ENCODE data around the gene FOXO3B. TPM values are rescaled to one million over a fixed set of nuclear protein-coding genes. Genes with fewer than 3 reads are reported as not detected.
"Not testable (repeated sequence)": the region's sequence is repeated elsewhere in the genome, so short reads cannot be mapped to it uniquely, and the experiment has no call there.

FOXO3B gene
- total RNA-seq, 1 donor from 2014 or later = 1.9 TPM

- not testable (repeated sequence) for DNase-seq (ENCODE audit: low spot score)
Measured at GRCh38 chr17:18650094-18650493, 32.0 kb downstream of the FOXO3B start.

- DNase-seq (ENCODE audit: low spot score) = not testable (repeated sequence)
Measured at GRCh38 chr17:18644291-18644690, 37.8 kb downstream of the FOXO3B start, which contains the start of gene TBC1D28. TSS of gene TBC1D28 (minus strand) at chr17:18644391. CDS start at chr17:18641352, 3,039 bp downstream.

- DNase-seq (ENCODE audit: low spot score) = not testable (repeated sequence)
Measured at GRCh38 chr17:18643124-18643523, 39.0 kb downstream of the FOXO3B start.

- not testable (repeated sequence) for DNase-seq (ENCODE audit: low spot score)
Measured at GRCh38 chr17:18638357-18638756, 43.8 kb downstream of the FOXO3B start.

DNA sequence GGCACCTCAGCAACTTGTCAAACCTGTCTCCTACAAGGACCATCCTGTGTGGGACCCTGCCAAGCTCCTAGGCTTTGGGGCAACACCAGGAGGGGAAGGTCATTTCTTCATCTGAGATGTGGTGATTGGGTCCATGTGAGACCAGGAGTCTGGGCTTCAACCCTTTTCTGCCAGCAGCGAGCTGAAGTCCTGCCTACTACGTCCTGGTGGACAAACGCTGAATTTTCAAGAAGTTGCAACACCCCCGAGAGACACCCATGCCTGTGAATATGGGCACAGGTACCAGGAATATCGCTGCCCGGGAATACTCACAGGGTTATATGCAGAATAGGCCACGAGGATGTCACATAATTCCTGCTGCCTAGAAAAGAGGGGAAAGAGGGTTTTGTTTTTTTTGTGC is 45.9 kb downstream of the FOXO3B start:
- not testable (repeated sequence) for DNase-seq (ENCODE audit: low spot score)

- not testable (repeated sequence) for DNase-seq (ENCODE audit: low spot score)
Measured at GRCh38 chr17:18635773-18636172, 46.3 kb downstream of the FOXO3B start.

DNA sequence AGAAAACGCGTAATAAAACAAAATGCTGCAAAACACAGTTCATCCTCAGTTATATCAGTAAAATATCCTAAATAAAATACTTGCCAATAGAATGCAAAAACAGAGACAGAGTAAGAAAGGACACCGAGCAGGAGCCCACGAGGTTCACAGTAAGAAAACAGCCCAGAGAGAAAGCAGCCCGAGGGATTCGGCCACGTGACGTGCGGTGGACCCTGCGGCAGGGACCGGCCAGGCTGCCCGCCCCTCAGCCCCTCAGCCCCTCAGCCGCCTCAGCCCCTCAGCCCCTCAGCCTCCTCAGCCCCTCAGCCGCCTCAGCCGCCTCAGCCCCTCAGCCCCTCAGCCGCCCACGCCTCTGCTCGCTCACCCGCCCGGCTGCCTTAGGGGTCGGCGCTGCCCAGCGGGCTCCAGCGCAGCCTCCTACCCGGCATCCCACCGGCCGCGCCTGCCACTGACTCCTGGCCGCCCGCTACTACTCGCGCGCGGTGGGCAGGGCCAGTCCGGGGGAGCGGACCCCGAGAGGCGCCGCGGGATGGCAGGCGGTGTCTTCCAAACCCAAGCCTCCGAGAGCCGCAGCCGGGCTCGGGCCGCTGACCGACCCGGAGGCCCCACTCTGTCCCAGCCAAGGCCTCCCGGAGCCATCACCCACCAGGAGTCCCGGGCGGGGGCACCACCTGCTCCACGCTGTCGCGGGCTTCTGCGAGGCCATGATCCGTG is 47.4 kb downstream of the FOXO3B start:
- not testable (repeated sequence) for DNase-seq (ENCODE audit: low spot score)

Other genes with a start within 250 kb of the FOXO3B start
- gene LGALS9C, start 205.5 kb downstream of the FOXO3B start, total RNA-seq (ENCODE audit: insufficient read depth, low replicate concordance) = 0.48 TPM
- 1.2 TPM for gene TBC1D28, start 37.9 kb downstream of the FOXO3B start, total RNA-seq (ENCODE audit: insufficient read depth, low replicate concordance)
- 0.24 TPM for gene FBXW10, start 61.7 kb upstream of the FOXO3B start, total RNA-seq (ENCODE audit: insufficient read depth, low replicate concordance)
- 69.8 TPM for gene TVP23B, start 98.9 kb upstream of the FOXO3B start, total RNA-seq (ENCODE audit: insufficient read depth, low replicate concordance)
- 43.6 TPM for gene PRPSAP2, start 175.8 kb upstream of the FOXO3B start, total RNA-seq (ENCODE audit: insufficient read depth, low replicate concordance)

Measured in umbilical cord (tissue), 2 donors.